ENCODE data around the gene RAB35.

RAB35 gene

GRCh38 chr12:120116441-120116791, at the start of gene RAB35:
TSS of gene RAB35 (minus strand) at chr12:120116753. CDS start at chr12:120116650, 103 bp downstream.
- DNase-seq, result no peak
- TF ChIP-seq POLR2A (IDR thresholded peaks at IDR 0.05; ENCODE audit: low read length), result no peak

DNA sequence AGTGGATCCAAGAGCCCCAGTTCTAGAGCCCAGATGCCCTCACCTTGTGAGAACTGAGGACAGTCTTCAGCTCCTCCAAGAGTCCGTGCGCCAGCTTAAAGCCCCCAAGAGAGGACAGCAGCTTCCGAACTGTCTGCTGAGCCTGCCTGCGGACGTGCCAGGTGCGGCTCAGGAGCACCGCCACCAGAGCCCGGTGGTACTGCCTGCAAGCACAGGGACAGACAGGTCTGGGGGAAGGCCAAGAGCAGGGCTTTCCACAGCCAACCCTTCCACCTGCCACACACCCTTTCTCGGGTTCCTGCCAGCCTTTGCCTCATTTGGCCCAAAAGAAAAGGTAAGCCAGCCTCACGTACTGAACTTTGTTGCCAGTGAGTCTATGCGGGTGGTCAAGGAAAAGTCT, 47.7 kb upstream of the RAB35 start:
- DNase-seq, result no peak
- TF ChIP-seq POLR2A (IDR thresholded peaks at IDR 0.05; ENCODE audit: low read length) (no peak), GATA1 (IDR thresholded peaks at IDR 0.05; ENCODE audit: low read depth, low read length) (no peak)

GRCh38 chr12:120162763-120163162, 46.2 kb upstream of the RAB35 start:
- DNase-seq, result no peak
- no peak for TF ChIP-seq GATA1 (IDR thresholded peaks at IDR 0.05; ENCODE audit: low read depth, low read length)
- TF ChIP-seq POLR2A (IDR thresholded peaks at IDR 0.05; ENCODE audit: low read length), result no peak

DNA sequence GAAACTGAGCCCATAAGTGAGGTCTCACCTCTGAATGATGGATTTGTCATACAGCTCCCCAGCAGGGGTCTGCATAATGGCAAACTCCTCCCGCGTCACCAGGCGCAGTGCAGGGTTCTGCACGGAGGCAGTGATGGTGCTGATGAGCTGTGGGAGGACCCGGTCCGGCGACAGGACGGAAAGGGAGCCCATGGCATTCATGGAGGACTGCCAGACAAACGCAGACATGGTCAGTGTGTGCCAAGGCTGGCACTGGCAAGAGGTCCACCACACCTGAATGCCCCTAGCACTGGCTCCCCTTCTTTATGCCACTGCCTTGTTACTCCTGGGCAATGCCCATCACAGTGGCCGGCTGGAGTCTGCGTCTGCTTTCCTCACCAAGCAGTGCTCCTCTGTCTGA, 45.3 kb upstream of the RAB35 start:
- TF ChIP-seq GATA1 (IDR thresholded peaks at IDR 0.05; ENCODE audit: low read depth, low read length) (no peak), POLR2A (IDR thresholded peaks at IDR 0.05; ENCODE audit: low read length) (no peak)

DNA sequence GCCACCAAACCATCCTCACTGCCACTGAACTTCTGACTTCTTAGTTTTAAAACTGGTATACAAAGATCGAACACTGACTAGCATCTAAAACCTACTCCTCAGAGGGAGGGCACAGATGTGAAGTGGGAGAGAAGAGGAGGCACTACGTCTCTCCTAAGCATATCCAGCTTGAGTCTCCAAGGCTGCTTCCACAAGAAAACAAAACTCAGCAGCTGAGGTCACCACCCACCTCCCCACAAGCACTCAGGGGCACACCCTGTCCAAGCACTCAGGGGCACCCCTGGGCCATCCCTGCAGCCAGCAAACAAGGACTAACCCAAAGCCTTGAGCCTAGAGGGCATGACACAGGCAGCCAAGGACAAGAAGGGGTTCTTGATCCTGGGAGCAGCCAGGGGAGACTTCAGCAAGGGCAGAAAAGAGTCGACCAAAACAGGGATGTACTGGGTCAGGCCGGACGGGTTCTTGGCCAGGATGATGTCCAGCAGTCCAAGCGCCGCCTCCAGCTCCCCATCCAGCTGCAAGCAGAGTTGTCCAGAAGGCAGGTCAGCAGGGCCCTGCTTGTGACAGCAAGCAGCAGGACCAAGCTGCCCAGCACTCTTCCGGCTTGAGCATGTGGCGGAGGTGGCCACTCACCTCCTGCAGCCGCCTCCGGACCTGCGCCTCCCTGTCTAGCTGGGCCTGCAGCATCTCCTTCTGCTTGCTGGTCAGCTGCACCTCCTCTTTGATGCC, 43.1 kb upstream of the RAB35 start:
- DNase-seq, result no peak
- TF ChIP-seq GATA1 (IDR thresholded peaks at IDR 0.05; ENCODE audit: low read depth, low read length) (no peak), POLR2A (IDR thresholded peaks at IDR 0.05; ENCODE audit: low read length) (no peak)

More for the DNA sequence above, 45.3 kb upstream of the RAB35 start:
- no peak for DNase-seq

DNA sequence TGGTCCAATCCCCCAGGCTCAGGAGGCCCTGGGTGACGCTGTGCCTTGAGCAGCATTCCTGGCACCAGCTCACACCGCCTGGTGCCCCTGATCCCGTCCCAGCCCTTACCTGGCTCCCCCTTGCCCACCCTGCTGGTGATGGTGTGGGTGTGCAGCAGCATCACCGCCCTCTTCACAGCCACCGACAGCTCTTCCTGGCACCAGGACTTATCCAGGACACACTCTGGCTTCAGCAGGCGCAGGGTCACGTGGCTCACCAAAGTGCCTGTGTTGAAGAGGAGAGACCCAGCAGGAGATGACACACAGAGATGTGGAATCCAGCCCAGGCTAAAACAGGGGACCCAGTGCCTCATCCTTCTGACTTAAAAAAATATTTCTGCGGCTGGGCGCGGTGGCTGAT, 41.8 kb upstream of the RAB35 start:
- TF ChIP-seq POLR2A (IDR thresholded peaks at IDR 0.05; ENCODE audit: low read length), result no peak
- no peak for TF ChIP-seq GATA1 (IDR thresholded peaks at IDR 0.05; ENCODE audit: low read depth, low read length)
- no peak for DNase-seq

GRCh38 chr12:120157678-120158077, 41.1 kb upstream of the RAB35 start:
- DNase-seq, result no peak
- TF ChIP-seq POLR2A (IDR thresholded peaks at IDR 0.05; ENCODE audit: low read length), result no peak
- no peak for TF ChIP-seq GATA1 (IDR thresholded peaks at IDR 0.05; ENCODE audit: low read depth, low read length)

GRCh38 chr12:120156315-120157259, 40.0 kb upstream of the RAB35 start:
- DNase-seq, result no peak

GRCh38 chr12:120155072-120155471, 38.5 kb upstream of the RAB35 start:
- TF ChIP-seq GATA1 (IDR thresholded peaks at IDR 0.05; ENCODE audit: low read depth, low read length) (no peak), POLR2A (IDR thresholded peaks at IDR 0.05; ENCODE audit: low read length) (no peak)
- no peak for DNase-seq

More at GRCh38 chr12:120156315-120157259, 40.0 kb upstream of the RAB35 start:
- TF ChIP-seq GATA1 (IDR thresholded peaks at IDR 0.05; ENCODE audit: low read depth, low read length), result no peak
- TF ChIP-seq POLR2A (IDR thresholded peaks at IDR 0.05; ENCODE audit: low read length), result no peak

DNA sequence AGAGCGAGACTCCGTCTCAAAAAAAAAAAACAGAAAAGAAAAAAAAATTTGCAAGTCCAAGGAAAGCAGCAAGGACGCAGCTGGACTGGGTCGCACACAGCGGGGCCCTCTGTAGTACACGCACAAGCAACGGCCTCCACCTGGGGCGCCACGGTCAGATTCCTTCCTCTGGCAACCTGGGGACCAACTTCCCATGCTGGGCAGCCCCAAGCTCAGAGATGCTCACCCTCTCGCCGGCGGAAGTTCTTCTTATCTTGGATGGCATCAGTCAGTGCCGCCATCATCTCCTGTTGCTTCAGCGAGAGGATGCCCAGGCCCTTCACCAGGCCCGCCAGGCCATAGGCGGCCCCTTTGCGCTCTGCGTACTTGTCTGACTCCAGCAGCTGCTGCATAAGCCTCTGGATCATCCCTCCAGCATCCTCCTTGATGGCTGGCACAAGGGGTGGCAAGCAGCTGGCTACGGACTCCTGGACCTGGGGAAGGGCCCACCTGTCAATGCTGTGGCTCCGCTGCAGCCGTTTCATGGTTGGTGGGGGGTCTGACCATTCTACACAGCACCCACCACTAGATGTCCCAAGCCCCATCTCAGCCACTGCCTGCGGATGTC, 34.5 kb upstream of the RAB35 start:
- DNase-seq, result no peak
- TF ChIP-seq POLR2A (IDR thresholded peaks at IDR 0.05; ENCODE audit: low read length) (no peak), GATA1 (IDR thresholded peaks at IDR 0.05; ENCODE audit: low read depth, low read length) (no peak)

GRCh38 chr12:120148011-120148410, 31.5 kb upstream of the RAB35 start:
- no peak for DNase-seq
- TF ChIP-seq GATA1 (IDR thresholded peaks at IDR 0.05; ENCODE audit: low read depth, low read length) (no peak), POLR2A (IDR thresholded peaks at IDR 0.05; ENCODE audit: low read length) (no peak)

GRCh38 chr12:120145164-120145563, 28.6 kb upstream of the RAB35 start:
- no peak for DNase-seq
- TF ChIP-seq GATA1 (IDR thresholded peaks at IDR 0.05; ENCODE audit: low read depth, low read length), result no peak
- no peak for TF ChIP-seq POLR2A (IDR thresholded peaks at IDR 0.05; ENCODE audit: low read length)

DNA sequence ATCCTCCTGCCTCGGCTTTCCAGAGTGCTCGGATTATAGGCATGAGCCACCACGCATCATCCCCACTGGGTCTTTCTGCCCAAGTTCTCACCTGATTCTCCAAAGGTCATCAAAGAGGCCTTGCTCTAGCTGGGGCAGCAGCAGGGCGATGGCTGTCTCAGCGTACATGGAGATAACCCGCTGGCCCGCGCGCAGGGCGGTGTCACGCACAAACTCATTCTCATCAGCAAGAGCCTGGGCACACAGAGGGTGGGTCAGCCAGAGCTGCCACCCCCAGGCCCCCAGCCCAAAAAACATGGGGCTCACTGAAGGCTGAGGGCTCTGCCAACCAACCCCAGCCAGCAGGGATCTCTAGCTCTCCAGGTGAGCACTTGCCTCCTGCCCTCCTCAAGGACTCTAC, 27.7 kb upstream of the RAB35 start:
- TF ChIP-seq POLR2A (IDR thresholded peaks at IDR 0.05; ENCODE audit: low read length) (no peak), GATA1 (IDR thresholded peaks at IDR 0.05; ENCODE audit: low read depth, low read length) (no peak)
- DNase-seq, result no peak

GRCh38 chr12:120142231-120142877, 25.8 kb upstream of the RAB35 start:
- DNase-seq, result no peak
- TF ChIP-seq GATA1 (IDR thresholded peaks at IDR 0.05; ENCODE audit: low read depth, low read length) (no peak), POLR2A (IDR thresholded peaks at IDR 0.05; ENCODE audit: low read length) (no peak)

Measured in erythroblast (primary cell).